C1 segment of cervical spinal cord (tissue), 14 donors: ENCODE measurements around the gene RASD2.

Experiments used
- DNase-seq, 14 donors: peaks; one replicate each; lab custom pipeline; 2025; lab: John Stamatoyannopoulos, UW

The RASD2 gene

GRCh38 chr22:35541254-35541748 is 670 bp downstream of the RASD2 start:
- no peak for DNase-seq

GRCh38 chr22:35542157-35542938 is 1.7 kb downstream of the RASD2 start:
- no peak for DNase-seq

GRCh38 chr22:35542939-35543516 is 2.4 kb downstream of the RASD2 start:
- no peak for DNase-seq

DNA sequence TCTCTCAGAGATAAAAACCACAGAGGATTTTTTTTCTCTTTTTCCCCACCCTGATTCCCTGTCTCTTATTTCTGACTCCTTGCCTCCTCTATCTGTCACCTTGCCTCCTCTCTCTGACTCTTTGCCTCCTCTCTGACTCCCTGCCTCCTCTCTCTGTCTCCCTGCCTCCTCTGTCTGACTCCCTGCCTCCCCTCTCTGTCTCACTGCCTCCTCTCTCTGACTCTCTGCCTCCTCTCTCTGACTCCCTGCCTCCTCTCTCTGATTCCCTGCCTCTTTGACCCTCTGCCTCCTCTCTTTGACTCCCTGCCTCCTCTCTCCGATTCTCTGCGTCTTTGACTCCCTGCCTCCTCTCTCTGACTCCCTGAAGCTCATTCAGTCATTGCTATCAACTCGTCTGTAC is 3.1 kb downstream of the RASD2 start:
- DNase-seq, result no peak

GRCh38 chr22:35544189-35544588 is 3.6 kb downstream of the RASD2 start:
- DNase-seq, result peak in 1 of 14 donors; percentile 16

DNA sequence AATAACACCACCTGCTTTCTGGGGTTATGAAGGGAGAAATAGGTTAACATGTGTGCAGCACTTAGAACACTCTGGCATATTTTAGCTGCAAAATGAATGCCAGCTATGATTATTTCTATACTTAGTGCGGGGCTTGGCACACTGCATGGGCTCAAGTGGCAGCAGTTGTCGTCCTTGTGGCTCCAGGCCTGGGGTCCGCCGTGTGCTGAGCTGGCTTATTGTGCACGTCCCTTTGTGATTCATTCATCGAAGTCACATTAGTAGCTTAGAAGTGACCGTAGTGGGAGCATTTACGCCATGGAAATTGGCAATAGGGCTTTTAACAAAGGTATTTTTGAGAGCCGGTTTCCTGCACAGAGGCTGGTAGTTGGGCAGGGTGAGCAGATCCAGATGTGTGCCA is 4.2 kb downstream of the RASD2 start:
- DNase-seq, result no peak

DNA sequence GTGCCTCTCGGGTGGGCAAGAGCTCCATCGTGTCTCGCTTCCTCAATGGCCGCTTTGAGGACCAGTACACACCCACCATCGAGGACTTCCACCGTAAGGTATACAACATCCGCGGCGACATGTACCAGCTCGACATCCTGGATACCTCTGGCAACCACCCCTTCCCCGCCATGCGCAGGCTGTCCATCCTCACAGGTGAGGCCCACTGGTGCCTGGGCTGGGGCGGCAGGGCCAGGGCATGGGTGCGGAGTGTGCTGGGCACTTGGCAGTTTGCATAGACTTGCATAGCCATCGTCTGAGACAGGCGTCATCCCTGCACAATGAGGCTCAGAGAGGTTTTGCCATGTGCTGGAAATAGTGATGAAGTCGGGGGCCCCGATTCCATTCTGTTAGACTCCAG is 6.3 kb downstream of the RASD2 start:
- DNase-seq, result no peak

- no peak for DNase-seq
These were observed 7.5 kb downstream of the RASD2 start for GRCh38 chr22:35547987-35548721.

GRCh38 chr22:35548722-35549112 is 8.1 kb downstream of the RASD2 start:
- DNase-seq, result no peak

DNA sequence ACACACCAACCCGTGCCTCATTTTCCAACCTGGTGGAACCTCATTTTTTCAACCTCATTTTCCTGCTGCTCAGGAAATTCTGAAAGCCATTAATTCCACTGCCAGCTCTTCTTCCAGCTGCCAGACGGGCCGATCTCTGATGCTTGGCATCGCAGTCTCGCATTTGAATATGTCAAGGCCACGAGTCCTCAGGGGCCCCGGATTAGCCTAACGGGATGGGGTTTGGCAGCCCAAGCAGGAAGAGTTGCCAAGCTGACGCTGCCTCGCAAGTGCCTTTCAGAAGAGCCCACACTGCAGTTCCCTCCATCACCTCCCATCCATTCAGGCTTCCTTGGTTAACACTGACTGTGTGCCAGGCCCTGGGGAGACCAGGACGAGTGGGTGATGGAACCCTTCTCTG is 8.7 kb downstream of the RASD2 start:
- peak in 6 of 14 donors; percentile 4 to 29 (median 16) for DNase-seq

GRCh38 chr22:35551549-35552177 is 11.0 kb downstream of the RASD2 start:
- no peak for DNase-seq

DNA sequence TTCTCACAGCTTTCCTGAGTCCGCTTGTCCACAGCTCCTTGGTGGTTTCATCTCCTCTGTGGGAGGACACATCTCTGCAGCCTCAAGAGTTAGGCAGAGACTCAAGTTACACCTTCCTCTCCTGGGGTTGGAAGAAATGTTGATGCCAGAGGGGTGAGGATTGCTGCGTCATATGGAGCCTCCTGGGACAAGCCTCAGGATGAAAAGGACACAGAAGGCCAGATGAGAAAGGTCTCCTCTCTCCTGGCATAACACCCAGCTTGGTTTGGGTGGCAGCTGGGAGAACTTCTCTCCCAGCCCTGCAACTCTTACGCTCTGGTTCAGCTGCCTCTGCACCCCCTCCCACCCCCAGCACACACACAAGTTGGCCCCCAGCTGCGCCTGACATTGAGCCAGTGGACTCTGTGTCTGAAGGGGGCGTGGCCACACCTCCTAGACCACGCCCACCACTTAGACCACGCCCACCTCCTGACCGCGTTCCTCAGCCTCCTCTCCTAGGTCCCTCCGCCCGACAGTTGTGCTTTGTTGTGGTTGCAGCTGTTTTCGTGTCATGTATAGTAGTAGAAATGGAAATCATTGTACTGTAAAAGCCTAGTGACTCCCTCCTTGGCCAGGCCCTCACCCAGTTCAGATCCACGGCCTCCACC is 11.7 kb downstream of the RASD2 start:
- DNase-seq, result no peak

DNA sequence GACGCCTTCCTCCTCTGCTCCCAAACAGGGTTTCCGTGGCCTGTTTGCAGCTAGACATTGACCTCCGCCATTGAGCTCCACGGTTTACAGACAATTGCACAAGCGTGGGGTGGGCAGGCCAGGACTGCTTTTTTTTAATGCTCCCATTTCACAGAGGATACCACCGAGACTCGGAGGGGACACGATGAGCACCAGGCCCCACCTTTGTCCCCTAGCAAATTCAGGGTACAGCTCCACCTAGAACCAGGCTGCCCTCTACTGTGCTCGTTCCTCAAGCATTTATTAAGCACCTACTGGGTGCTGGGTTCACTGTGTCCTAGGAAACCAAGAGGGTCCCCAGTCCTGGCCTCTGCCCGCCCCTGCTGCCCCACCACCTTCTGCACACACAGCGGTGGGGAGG is 12.2 kb downstream of the RASD2 start:
- no peak for DNase-seq

- no peak for DNase-seq
These were observed 12.7 kb downstream of the RASD2 start for GRCh38 chr22:35553341-35553740.

- no peak for DNase-seq
These were observed 13.7 kb downstream of the RASD2 start for GRCh38 chr22:35554297-35554845.

GRCh38 chr22:35555483-35555890 is 14.9 kb downstream of the RASD2 start:
- no peak for DNase-seq

DNA sequence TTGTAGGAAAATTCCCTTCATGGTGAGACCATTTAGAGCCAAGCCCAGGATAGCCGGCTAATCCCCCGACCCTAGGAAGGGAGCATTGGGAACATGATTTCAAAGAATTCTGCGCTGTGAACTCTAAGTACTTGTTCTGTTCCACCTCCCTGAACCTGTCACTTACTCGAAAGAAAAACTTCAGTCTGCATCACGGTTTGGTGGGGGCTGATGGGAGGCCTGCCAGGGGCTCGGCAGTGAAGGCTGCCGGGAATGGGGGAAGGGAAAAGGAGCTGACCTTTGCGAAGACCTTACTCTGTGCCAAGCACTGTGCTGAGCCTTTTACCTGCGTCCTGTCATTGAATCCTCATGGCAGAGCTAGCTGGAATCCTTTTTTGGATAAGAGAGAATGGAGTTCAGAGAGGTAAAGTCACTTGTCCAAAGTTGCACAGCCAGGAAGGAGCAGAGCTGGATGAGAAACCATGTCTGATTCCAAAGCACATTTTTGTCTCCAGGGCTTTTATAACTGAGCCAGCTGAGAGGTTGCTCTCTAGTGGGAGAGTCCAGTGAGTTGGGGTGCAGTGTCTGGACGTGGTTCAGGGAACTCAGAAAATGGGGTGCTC is 15.4 kb downstream of the RASD2 start:
- no peak for DNase-seq

DNA sequence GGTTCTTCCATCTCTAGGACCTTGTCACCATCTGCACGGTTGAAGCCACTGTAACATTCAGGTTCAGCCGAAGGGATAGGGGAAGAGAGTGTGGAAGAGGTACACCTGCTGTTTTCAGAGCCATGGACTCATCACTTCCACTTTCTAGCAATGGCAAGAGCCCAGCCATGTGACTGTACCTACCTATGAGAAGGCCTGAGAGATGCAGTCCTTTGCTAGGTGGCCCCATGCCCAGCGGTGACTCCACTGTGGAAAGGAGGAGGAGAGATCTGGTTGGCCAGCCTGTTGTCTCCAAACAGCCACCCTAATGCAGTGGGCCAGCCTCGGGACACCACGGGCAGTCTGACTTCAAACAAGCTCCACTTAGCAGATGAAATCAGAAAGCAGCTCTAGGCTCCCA is 16.0 kb downstream of the RASD2 start:
- no peak for DNase-seq

GRCh38 chr22:35558031-35558430 is 17.4 kb downstream of the RASD2 start:
- DNase-seq, result no peak

- no peak for DNase-seq
These were observed 18.1 kb downstream of the RASD2 start for GRCh38 chr22:35558719-35559118.
